ENCODE data around the gene PTPRG. TPM values are rescaled to one million over a fixed set of nuclear protein-coding genes. Genes with fewer than 3 reads are reported as not detected.

The PTPRG gene
- total RNA-seq, 1 experiment from 2014 or later: 69.3 TPM

DNA sequence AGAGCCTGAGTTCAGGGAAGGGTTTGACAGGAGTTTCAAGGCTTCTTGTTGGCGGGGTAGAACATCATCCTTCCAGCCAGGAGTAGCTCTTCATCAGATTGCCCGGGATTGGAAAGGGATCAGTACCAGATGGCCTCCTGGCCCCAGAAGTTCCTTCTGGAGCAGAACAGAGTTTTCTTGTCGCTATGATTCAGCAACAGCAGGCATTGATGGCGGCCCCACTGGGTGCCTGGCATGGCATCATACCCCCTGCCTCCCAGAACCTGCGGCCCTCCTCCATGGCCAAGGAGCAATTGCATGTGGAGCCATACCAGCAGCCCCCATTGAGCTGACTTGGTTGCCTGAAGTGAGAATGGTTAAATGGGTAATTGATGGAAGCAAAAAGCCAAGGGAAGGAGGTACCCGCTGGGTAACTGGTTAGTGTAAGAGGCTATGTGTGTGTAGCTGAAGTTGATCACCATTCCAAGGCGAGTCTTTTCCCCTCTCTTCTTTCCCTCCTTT lies 305.6 kb downstream of the PTPRG start:
- peaks cover 62 to 74% of the 10 kb centered on the region in 2 experiments for H3K4me1 Mint-ChIP-seq
- no peak overlapping the region for H3K27ac ChIP-seq (ENCODE audit: insufficient read length, low read depth, low read length)
- H2BK15ac ChIP-seq (ENCODE audit: low read depth, low read length): no peak overlapping the region
- peaks cover 6% of the 10 kb centered on the region for H3K79me1 ChIP-seq (ENCODE audit: insufficient read depth, low read depth, low read length, poor library complexity, severe bottlenecking)
- H2BK120ac ChIP-seq (ENCODE audit: low read depth, low read length, poor library complexity, severe bottlenecking): no peak overlapping the region
- H3K4me2 ChIP-seq (ENCODE audit: insufficient read depth, insufficient read length, low read length): no peak overlapping the region
- H3T11ph ChIP-seq (ENCODE audit: low read length): no peak overlapping the region
- no peak overlapping the region for H2BK20ac ChIP-seq (ENCODE audit: low read depth, low read length, poor library complexity, severe bottlenecking)
- peaks cover 24% of the 10 kb centered on the region; the same call in 1 of the 2 replicates for H3K79me2 ChIP-seq (ENCODE audit: insufficient read depth, low read length)
- no peak overlapping the region for H2BK12ac ChIP-seq (ENCODE audit: insufficient read length, low read depth, low read length)
- no peak overlapping the region for H3K9ac ChIP-seq (ENCODE audit: extremely low read depth, insufficient read length, low read length)
- no peaks in the 10 kb centered on the region for H3K9me3 ChIP-seq (ENCODE audit: control insufficient read depth, low read depth, low read length)
- DNase-seq: no peak
- H3K4me1 ChIP-seq (ENCODE audit: insufficient read depth, low read length): peaks cover 20% of the 10 kb centered on the region; the same call in 1 of the 2 replicates
- H4K91ac ChIP-seq (ENCODE audit: insufficient read length, low read depth, low read length): no peak overlapping the region
- H3K14ac ChIP-seq (ENCODE audit: insufficient read depth, low read length): no peak overlapping the region
- H3K4ac ChIP-seq (ENCODE audit: low read depth, low read length): no peak overlapping the region
- H2AFZ ChIP-seq (ENCODE audit: low read length): no peak overlapping the region
- H3K23ac ChIP-seq (ENCODE audit: insufficient read length, low read depth, low read length): no peak overlapping the region
- no peaks in the 10 kb centered on the region for H3K9me3 Mint-ChIP-seq
- no peaks in the 10 kb centered on the region; the same call in 1 of the 2 replicates for H3K27me3 Mint-ChIP-seq (ENCODE audit: low read depth)
- TF ChIP-seq, protein P1, sequence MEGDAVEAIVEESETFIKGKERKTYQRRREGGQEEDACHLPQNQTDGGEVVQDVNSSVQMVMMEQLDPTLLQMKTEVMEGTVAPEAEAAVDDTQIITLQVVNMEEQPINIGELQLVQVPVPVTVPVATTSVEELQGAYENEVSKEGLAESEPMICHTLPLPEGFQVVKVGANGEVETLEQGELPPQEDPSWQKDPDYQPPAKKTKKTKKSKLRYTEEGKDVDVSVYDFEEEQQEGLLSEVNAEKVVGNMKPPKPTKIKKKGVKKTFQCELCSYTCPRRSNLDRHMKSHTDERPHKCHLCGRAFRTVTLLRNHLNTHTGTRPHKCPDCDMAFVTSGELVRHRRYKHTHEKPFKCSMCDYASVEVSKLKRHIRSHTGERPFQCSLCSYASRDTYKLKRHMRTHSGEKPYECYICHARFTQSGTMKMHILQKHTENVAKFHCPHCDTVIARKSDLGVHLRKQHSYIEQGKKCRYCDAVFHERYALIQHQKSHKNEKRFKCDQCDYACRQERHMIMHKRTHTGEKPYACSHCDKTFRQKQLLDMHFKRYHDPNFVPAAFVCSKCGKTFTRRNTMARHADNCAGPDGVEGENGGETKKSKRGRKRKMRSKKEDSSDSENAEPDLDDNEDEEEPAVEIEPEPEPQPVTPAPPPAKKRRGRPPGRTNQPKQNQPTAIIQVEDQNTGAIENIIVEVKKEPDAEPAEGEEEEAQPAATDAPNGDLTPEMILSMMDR (conservative IDR thresholded peaks at IDR 0.05): no peak
- H3K36me3 Mint-ChIP-seq (ENCODE audit: insufficient read depth in 1 of 3, low read depth in 3 of 3): peaks cover 3 to 7% (median 5%) of the 10 kb centered on the region in 3 experiments; a peak in 5 of 7 replicates
- H4K8ac ChIP-seq (replicated peaks; ENCODE audit: insufficient read length, low read depth, low read length): no peak overlapping the region
- no peak overlapping the region for H3K56ac ChIP-seq (ENCODE audit: insufficient read length, low read depth, low read length)
- no peak overlapping the region for H2BK5ac ChIP-seq (ENCODE audit: insufficient read length, low read length)
- no peak overlapping the region for H3K18ac ChIP-seq (ENCODE audit: insufficient read length, low read depth, low read length)
- H3K27me3 ChIP-seq (ENCODE audit: insufficient read depth, low read length): no peaks in the 10 kb centered on the region
- no peak overlapping the region for H3K4me3 Mint-ChIP-seq
- no CpG with 5 or more reads among the region's 7 CpGs for WGBS (ENCODE audit: extremely low coverage, insufficient read length, low lambda C conversion rate)
- no peak overlapping the region for H4K5ac ChIP-seq (ENCODE audit: insufficient read length, low read depth, low read length)
- no peak overlapping the region for H2AK5ac ChIP-seq (ENCODE audit: insufficient read length, low read length)
- no peaks in the 10 kb centered on the region for H4K20me1 ChIP-seq (ENCODE audit: control insufficient read depth, insufficient read depth, insufficient read length)
- no peak overlapping the region for H3K27ac Mint-ChIP-seq
- no peaks in the 10 kb centered on the region for H3K23me2 ChIP-seq (ENCODE audit: insufficient read length, low read depth, low read length, poor library complexity, severe bottlenecking)
